GM12864 (cell line): ENCODE results near the gene OCRL.
"Not testable (repeated sequence)": the region's sequence is repeated elsewhere in the genome, so short reads cannot be mapped to it uniquely, and the experiment has no call there.

Source experiments
- DNase-seq: peaks from one replicate; pipeline ENCODE4 v3.0.0-alpha.2; 2011; ENCODE audit warnings: low read depth
- H3K4me3 ChIP-seq: 2 replicates; pipeline ENCODE4 v1.5.1; 2011; ENCODE audit warnings: mild to moderate bottlenecking, low read depth, low read length, control low read depth
- CTCF ChIP-seq: IDR thresholded peaks from 2 replicates; pipeline ENCODE4 v1.5.1; 2011; ENCODE audit warnings: low read depth, mild to moderate bottlenecking, moderate library complexity, low read length, control low read depth, inconsistent platforms; ENCODE audit errors: missing control alignments

Gene OCRL

GRCh38 chrX:129556806-129557315, 16.8 kb downstream of the OCRL start:
- no peak for DNase-seq
- TF ChIP-seq CTCF: no peak

DNA sequence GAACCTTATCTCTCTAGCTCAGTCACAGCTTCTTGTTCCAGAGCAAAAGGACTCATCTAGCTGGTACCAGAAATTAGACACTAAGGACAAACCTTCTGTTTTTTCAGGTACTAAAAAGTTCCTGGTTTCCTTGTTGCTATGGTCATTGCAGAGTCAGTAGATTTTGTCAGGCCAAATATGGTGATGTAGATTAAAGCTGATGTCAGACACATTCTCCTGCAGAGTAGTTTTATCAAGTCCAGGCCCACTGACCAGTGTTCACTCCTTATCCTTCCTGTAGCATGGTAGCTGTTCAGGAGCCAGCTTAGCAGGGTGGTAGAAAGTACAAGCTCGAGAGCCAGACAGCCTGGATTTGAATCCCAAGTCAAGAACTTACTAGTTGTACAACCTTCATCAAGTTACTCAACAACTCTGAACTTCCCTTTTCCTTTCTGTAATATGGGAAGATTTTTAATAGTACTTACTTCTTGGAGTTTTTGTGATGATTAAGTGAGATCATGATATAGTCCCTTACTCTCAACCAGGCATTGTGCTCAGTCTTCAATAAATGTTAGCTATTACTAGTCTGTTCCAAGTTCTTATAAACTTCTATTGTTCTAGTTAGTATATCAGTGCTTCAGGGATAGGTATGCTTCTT, 17.9 kb downstream of the OCRL start:
- TF ChIP-seq CTCF: no peak
- H3K4me3 ChIP-seq: no peak overlapping the region
- no peak for DNase-seq

More at GRCh38 chrX:129556806-129557315, 16.8 kb downstream of the OCRL start:
- no peak overlapping the region for H3K4me3 ChIP-seq

- no peak overlapping the region for H3K4me3 ChIP-seq
- DNase-seq: no peak
- no peak for TF ChIP-seq CTCF
Observed at GRCh38 chrX:129559783-129560182, 19.7 kb downstream of the OCRL start.

DNA sequence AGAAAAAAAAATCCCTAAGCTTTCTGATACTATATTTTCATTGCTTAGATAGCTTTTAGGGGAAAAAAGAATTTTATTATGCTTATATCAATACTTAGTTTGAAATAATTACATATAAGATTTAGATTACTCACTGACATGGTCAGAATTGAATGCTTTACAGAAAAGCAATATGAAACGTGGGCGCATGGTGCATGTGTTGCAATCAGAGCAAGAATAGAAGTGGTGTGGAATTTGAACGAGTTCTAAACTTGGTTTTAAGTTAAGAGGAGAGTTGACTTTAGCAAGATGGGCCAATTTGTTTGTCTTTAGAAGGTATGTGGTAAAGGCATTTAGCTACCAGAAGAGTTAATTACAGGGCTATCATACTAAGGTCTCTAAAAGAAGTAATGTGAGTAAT, 21.4 kb downstream of the OCRL start:
- TF ChIP-seq CTCF: no peak
- H3K4me3 ChIP-seq: no peak overlapping the region
- no peak for DNase-seq

GRCh38 chrX:129564345-129564744, 24.3 kb downstream of the OCRL start:
- not testable (repeated sequence) for DNase-seq, H3K4me3 ChIP-seq

- DNase-seq: no peak
- no peak for TF ChIP-seq CTCF
- no peak overlapping the region for H3K4me3 ChIP-seq
Observed at GRCh38 chrX:129565046-129565650, 25.1 kb downstream of the OCRL start.

DNA sequence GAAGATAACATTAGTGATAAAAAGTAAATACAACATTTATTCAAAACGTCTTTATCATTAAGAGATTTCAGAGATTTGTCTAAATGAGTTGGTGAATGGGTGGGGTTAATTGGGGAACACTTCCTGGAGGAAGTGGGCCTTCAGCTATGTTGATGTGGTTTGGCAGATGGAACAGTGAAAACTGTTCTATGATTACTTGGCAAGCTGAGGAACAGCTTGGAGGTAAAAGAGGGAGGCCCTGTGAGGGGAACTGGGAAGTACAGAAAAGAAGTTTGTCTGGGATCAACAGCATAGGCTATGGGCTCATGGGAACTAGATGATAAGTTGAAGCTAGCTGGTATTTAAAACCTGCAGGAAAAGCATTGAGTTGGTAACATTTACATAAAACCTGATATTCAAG, 26.0 kb downstream of the OCRL start:
- no peak for TF ChIP-seq CTCF
- no peak for DNase-seq
- H3K4me3 ChIP-seq: no peak overlapping the region
